NOMO-1 treated with DMSO at 0.1 percent for 48 hours (cell line): ENCODE measurements around the gene SP3.

Source experiments
- DNase-seq: peaks from one replicate; lab custom pipeline; 2025; ENCODE audit not compliant: unreplicated experiment; lab: John Stamatoyannopoulos, UW

The SP3 gene

GRCh38 chr2:173860082-173860481 is 105.1 kb downstream of the SP3 start:
- DNase-seq = peak; percentile 35

DNA sequence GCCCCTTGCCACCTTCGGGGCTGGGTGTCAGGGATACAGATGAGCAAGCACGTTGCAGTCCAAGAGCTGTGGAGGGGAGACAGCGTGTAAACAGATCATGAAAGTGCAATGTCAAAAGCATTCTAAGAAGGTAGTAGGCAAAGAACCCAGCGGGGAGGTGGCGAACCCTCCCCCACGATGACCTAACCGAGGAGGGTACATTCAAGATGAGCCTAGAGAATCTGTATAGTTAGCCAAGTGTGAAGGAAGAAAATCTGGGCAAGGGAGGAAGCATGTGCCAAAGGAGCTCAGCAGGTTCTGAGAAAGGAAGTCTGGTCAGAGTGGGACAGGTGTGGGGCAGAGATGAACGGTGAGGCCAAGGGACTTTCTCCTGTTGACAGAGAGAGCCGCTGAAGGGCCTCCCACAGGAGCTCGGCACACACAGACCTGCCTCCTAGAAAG is 106.9 kb downstream of the SP3 start:
- no peak for DNase-seq
